Stimulated activated CD8-positive, alpha-beta memory T cell treated with anti-CD3 and anti-CD28 coated beads, Interleukin-7, amount 100 ng/mL, for 24 hours (primary cell): ENCODE results near the gene CORO2B.

ENCODE experiments used
- DNase-seq: peaks from one replicate; pipeline ENCODE4 v3.0.0-alpha.2; 2020; ENCODE audit warnings: low read depth

Gene CORO2B

GRCh38 chr15:68572921-68573320, 5.9 kb upstream of the CORO2B start:
- DNase-seq, result no peak

GRCh38 chr15:68574046-68574445, 4.7 kb upstream of the CORO2B start:
- no peak for DNase-seq

GRCh38 chr15:68574629-68575028, 4.2 kb upstream of the CORO2B start:
- DNase-seq, result no peak

GRCh38 chr15:68576235-68576892, 2.4 kb upstream of the CORO2B start:
- DNase-seq, result no peak

GRCh38 chr15:68578175-68578979, 416 bp upstream of the CORO2B start:
- DNase-seq, result no peak

- DNase-seq, result no peak
Measured at GRCh38 chr15:68580026-68580882, 1.5 kb downstream of the CORO2B start.

- no peak for DNase-seq
Measured at GRCh38 chr15:68580883-68581155, 2.0 kb downstream of the CORO2B start.

- DNase-seq, result no peak
Measured at GRCh38 chr15:68581725-68582124, 2.9 kb downstream of the CORO2B start.

- DNase-seq, result no peak
Measured at GRCh38 chr15:68582236-68582635, 3.4 kb downstream of the CORO2B start.

- no peak for DNase-seq
Measured at GRCh38 chr15:68582864-68583263, 4.1 kb downstream of the CORO2B start.

- DNase-seq, result no peak
Measured at GRCh38 chr15:68583321-68583720, 4.5 kb downstream of the CORO2B start.

- DNase-seq, result no peak
Measured at GRCh38 chr15:68583936-68584755, 5.4 kb downstream of the CORO2B start.

GRCh38 chr15:68584756-68585573, 6.2 kb downstream of the CORO2B start:
- no peak for DNase-seq

GRCh38 chr15:68585574-68586273, 6.9 kb downstream of the CORO2B start:
- DNase-seq, result no peak

- DNase-seq, result no peak
Measured at GRCh38 chr15:68586274-68586961, 7.6 kb downstream of the CORO2B start.

GRCh38 chr15:68587769-68588385, 9.1 kb downstream of the CORO2B start:
- no peak for DNase-seq

GRCh38 chr15:68589053-68589452, 10.3 kb downstream of the CORO2B start:
- DNase-seq, result no peak

- DNase-seq, result no peak
Measured at GRCh38 chr15:68589783-68590710, 11.3 kb downstream of the CORO2B start.
